Right lobe of liver (tissue), 4 donors: Measurements from ENCODE around the gene PCDHA9.

Source experiments
- CTCF ChIP-seq, 4 donors: fragments of 200-600 bp in 3 of 4; fragments of 450-650 bp in 1 of 4; IDR thresholded peaks; one replicate each; pipeline versions ENCODE4 v1.5.1 to v1.8.0; 2016 to 2022; ENCODE audit warnings: antibody characterized with exemption in 4 of 4, mild to moderate bottlenecking in 2 of 4
- POLR2A ChIP-seq: fragments of 450-650 bp; IDR thresholded peaks from one replicate; pipeline ENCODE4 v1.6.1; 2017; ENCODE audit warnings: antibody characterized with exemption, mild to moderate bottlenecking
- donor health status: DM: no; HTN: no; CAD: no.
- donor health status: DM: no; HTN: no; CAD: no.
- donor health status: DM: no; HTN: yes; CAD: no.

- TF ChIP-seq CTCF (IDR thresholded peaks at IDR 0.05) (no peak), POLR2A (no peak)
Observed at GRCh38 chr5:140869555-140869886, 21.3 kb downstream of the PCDHA9 start.
